ENCODE data around the gene CABLES2. TPM values are rescaled to one million over a fixed set of nuclear protein-coding genes. Genes with fewer than 3 reads are reported as not detected.

The CABLES2 gene
- total RNA-seq, 1 experiment from 2014 or later, result 9.5 TPM

GRCh38 chr20:62418709-62419487 is 11.8 kb upstream of the CABLES2 start:
- DNase-seq (ENCODE audit: low spot score), result no peak

DNA sequence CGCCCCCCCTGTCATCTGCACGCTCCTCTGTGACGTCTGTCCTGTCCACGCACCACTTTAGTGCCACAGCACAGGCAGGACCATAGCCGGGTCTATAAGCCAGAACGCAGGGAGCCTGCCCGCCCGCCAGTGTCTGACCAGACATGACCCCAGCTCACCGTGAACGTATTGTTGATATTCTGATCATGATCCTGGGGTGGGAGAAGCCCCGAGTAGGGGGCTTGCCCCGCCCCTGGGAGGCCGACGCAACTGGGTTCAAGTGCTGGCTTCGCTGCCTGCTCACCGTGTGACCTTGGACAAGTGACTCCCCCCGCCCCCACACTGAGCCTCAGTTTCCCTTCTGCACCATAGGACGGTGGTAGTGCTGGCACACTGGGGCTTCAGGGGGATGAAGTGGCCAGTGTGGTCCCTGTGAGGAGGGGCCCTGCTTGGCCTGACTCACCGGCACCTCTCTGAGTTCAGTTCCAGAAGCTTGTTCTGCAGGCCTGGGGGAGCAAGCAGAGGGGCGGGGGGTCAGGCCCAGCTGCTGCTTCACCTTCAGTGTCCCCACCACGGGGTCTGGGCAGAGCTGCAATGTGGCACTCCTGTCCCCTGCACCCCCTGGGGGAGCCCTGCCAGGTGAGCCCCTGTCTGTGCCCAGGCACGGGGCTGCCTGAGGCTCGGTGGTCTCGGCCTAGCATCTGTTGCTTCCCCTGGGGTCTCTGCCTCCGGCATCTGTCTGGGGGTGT is 11.1 kb upstream of the CABLES2 start:
- DNase-seq (ENCODE audit: low spot score), result no peak

DNA sequence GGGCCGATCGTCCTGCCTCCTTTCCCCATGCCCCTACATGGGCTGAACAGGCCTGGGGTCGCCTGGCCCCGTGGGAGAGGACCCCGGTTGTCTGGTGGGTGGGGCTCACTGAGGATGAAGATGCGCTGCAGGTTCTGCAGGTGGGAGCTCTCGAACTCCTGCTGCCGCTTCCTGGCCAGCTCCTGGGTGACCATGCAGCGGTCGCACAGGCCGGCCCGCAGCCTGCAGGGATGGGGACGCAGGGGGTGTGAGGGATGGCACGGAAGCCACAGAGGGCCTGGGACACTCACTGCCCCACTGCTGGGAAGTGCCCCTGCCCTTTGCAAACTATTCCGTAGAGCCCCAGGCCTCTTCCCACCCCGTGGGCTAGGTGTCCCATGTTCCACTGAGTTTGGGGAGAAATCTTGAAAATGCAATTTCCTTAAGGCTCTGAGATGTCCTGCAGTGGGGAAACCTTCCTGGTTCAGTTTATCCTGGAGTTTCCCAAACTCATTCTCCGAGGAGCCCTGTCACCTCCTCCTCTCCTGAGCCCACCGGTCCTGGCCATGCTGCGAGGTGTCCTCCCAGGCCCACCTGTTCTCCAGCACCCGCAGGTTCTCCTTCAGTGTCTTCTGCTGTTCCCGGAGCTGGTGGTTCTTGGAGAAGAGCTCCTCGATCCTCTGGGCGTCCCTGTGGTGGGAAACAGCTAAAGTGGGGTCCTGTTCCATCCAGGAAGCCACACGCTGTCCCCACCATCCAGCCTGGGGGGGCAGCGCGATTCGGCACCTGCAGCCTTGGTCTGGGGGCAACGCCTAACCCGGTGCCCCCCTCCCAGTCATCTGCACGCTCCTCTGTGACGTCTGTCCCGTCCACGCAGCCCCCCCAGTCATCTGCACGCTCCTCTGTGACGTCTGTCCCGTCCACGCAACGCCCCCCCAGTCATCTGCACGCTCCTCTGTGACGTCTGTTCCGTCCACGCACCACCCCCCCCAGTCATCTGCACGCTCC is 9.9 kb upstream of the CABLES2 start:
- no peak for DNase-seq (ENCODE audit: low spot score)

DNA sequence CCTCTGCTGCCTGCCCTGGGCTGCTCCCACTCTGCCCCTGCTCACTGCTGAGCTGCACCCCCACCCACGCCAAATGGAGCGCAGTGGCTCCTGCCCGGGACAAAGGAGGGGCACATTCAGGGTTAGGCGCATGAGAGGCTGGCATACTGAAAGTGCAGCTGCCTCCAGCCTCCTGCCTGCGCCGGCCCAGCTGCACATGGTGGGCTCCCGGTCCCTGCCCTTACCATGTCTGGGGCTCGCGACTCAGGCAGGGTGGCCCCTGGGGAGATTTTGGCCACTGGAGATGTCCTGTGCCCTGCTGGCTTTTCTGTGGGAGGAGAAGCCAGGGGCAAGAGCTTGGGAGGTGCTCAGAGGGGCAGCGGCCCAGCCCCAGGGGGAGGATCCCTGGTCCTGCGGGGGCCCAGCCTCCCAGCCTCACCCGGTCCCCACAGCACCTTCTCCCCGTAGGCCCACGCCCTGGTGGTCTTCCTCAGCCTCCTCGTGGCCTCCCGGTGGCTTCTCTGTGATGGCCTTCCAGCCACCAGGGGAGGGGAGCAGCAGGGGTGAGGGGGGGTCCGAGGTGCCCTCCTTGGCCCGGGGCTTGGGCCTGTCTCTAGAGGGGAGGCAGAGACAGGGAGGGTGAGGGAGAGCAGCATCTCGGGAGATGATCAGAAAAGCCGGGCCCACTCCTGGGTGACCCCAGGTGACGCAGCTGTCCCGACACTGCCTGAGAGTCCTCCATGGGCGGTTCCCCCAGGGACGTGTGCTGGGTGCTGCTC is 8.4 kb upstream of the CABLES2 start:
- no peak for DNase-seq (ENCODE audit: low spot score)

DNA sequence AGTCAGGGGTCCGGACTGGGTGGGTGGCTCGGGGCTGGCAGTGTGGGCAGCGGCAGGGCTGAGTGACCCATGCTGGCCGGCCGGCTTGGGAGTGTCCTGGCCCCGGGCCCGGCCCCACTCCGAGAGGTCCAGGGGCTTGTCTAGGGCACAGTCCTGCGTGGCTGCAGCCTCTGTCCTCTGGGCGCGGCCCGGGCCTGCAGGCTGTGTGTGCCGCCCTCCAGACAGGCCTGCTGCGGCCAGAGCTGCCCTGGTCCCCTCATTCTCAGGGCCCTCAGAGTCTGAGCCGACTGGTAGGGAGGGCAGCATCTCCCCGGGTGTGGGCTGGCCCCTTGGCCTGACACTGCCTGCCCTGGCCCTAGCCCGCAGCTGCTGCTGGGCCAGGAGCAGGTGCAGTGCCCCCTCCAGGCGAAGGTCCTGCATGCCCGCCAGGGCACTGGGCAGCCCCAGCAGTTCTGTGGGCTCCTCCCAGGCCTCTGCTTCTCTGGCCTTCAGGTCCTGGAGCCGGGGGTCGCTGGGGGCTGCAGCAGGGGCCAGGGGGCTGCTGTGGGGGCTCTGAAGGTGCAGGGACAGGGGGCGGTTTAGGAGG is 6.9 kb upstream of the CABLES2 start:
- DNase-seq (ENCODE audit: low spot score), result peak; percentile 60

GRCh38 chr20:62413025-62413570 is 6.0 kb upstream of the CABLES2 start:
- peak; percentile 48 for DNase-seq (ENCODE audit: low spot score)

- DNase-seq (ENCODE audit: low spot score), result peak; percentile 45
These were observed 5.3 kb upstream of the CABLES2 start for GRCh38 chr20:62412194-62413024.

DNA sequence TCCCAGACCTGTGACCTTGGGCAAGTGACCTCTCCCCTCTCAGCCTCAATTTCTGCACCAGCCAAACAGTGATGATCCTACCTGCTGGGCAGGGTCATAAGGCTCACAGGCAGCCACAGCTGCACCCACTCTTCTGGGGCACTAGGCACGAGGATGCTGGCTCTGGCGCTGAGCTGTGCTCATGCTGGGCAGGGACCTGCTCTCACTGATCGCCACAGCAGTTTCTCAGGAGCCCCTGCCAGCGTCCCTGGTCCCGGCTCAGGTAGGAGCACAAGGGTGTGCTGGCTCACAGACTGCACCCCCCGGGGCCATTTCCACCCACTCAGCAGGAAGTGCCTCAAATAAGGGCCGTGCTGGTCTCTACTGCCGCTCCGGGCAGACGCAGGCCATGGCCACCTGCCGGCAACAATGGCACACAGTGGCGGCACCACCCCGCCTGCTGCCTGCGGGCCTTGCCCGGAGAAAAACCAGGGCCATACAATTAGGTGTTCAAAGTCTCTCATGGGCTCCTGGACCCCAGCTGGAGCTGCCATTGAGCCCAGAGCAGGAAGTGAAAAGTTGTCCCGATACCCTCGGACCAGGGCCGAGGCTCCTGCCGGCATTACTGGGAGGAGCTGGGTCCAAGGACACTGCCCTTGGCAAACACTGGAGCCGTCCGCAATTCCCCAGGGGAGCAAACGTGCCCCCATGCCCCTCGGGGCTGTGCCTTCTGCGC is 4.6 kb upstream of the CABLES2 start:
- peak; percentile 76 for DNase-seq (ENCODE audit: low spot score)

DNA sequence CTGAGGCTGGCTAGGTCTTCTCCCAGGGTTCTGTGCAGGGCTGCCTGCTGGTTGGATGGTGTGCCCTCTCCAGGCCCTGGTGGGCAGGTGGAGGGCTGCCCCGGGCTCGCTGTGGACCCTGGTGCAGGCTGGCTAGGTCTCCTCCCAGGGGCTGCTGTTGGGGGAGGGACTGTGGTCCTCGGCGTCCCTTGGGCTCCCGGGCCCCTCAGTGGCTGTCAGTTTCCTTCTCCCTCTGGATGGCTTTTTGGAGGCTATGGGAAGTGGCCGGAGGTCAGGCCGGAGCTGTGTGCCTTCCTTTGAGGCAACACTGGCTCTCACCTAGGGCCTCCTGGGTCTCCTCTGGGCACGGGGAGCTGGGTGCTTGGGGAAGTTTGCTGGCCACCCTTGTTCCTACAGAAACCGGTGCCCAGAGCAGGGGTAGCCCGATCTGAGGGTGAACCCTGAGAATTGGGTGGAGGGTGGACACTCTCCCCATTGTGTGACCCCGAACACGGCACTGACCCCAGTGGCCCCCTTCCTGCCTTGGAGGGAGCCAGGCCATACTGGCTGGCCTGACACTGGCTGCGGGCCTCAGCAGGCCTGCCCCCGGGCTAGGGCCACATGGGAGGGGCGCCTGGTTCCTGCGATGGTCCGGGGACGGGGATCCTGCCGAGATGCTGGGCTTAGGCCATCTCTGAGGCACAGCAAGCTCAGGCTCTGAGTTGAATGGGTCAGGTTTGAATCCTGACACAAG is 3.8 kb upstream of the CABLES2 start:
- no peak for DNase-seq (ENCODE audit: low spot score)

GRCh38 chr20:62409931-62410745 is 3.1 kb upstream of the CABLES2 start:
- DNase-seq (ENCODE audit: low spot score), result peak; percentile 78

DNA sequence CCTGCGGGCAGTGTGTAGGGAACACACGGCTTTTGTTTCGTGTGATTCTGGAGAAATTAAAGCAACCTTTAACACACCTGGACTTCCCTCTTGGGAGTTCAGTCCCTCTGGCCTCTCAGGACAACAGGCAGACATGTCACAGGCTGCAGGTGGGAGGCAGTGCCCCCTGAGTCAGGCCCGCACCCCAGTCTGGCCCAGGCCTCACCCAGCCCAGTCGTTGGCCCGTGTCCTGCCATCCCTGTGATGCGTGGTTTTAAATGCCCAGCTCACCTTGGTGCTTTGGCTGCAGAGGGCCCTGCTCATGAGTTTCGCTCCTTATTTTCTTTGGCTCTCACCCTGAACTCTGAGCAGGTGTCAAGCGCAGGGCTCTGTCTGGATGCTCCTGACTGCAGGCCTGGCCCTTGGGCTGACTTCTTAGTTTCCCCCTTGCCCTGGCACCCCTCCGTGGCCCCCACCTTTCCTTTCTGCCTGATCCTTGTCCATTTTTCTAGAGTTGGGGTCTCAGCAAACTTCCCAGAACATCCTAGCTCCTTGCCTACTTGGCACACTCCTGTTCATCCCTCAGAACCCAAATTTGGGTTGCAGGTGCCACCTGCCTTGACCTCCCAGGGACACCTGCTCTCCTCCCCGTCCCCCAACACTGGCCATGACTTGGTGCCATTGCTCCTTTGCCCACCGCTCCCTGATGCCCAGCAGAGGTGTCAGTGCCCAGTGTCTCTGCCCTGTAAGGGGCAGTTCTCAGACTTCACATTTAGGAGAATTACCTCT is 2.2 kb upstream of the CABLES2 start:
- DNase-seq (ENCODE audit: low spot score), result no peak

- DNase-seq (ENCODE audit: low spot score), result no peak
These were observed 1.6 kb upstream of the CABLES2 start for GRCh38 chr20:62408640-62409039.

GRCh38 chr20:62408055-62408454 is 970 bp upstream of the CABLES2 start:
- DNase-seq (ENCODE audit: low spot score), result no peak

DNA sequence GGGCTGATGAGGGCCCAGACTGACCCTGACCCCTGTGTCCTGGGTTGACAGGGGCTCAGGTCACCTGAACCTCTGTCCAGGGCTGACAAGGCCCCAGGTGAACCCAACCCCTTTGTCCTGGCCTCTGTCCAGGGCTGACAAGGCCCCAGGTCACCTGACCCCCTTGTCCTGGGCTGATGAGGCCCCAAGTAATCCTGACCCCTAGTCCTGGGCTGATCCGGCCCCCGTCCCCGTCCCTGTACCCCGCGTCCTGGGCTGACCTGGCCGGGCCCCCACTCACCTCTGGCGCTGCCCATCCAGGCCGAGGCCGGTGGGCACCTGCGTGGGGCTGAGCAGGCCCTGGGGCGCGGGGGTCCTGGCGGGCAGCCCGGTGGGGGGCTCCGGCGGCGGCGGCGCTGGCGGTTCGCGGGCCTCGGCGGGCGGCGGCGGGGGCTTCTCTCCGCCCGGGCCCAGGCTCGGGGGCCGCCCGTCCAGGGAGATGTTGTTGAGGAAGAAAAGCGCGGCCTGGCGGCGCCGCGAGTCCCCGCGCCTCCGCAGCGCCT is 379 bp downstream of the CABLES2 start:
- no peak for DNase-seq (ENCODE audit: low spot score)

GRCh38 chr20:62405981-62406513 is 1.0 kb downstream of the CABLES2 start:
- no peak for DNase-seq (ENCODE audit: low spot score)

Data from HT-29 (cell line).